ENCODE results near the gene M1AP. TPM values are rescaled to one million over a fixed set of nuclear protein-coding genes. Genes with fewer than 3 reads are reported as not detected.

Gene M1AP
- total RNA-seq, 1 donor from 2014 or later = 0.75 TPM

DNA sequence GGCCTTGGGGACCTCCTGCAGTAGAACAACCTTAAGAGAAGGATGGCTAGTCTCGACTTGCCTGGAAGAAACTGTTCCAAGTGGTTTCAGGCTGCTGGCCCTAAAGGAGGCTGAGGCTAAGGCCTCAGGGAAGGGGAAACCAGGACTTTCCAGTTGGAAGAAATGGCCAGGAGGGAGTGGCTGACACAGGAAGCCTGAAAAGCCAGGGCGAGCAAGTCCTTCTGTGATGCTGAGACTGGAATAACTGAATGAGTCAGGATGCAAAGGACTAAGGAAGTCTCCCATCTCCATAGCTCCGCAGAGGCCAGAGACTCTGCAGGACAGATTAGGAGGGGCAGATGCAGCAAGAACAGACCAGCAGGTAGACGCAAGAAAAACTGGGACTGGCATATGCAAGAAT lies 111.0 kb downstream of the M1AP start:
- Histone ChIP-seq H3K4me2 (no peak overlapping the region), H3K4me3 (no peak overlapping the region), H3K27ac (no peak overlapping the region), H3K9ac (no peak overlapping the region), H4K20me1 (ENCODE audit: low read depth) (no peaks in the 10 kb centered on the region), H3K79me2 (ENCODE audit: low read depth) (no peaks in the 10 kb centered on the region), H3K9me3 (ENCODE audit: low read depth) (no peaks in the 10 kb centered on the region), H3F3A (ENCODE audit: low read depth) (peaks cover 3% of the 10 kb centered on the region), H3K4me1 (no peaks in the 10 kb centered on the region), H3K36me3 (no peaks in the 10 kb centered on the region), H2AFZ (replicated peaks) (no peak overlapping the region), H3K27me3 (no peaks in the 10 kb centered on the region)
- DNase-seq (ENCODE audit: low spot score) = no peak
- H3K27me3 Mint-ChIP-seq (ENCODE audit: insufficient read depth, low read depth) = peaks cover 11% of the 10 kb centered on the region
- H3K4me3 Mint-ChIP-seq = no peak overlapping the region
- peaks cover 1% of the 10 kb centered on the region for H3K4me1 Mint-ChIP-seq
- H3K27ac Mint-ChIP-seq = no peak overlapping the region
- H3K36me3 Mint-ChIP-seq = peaks cover 14% of the 10 kb centered on the region
- no peaks in the 10 kb centered on the region for H3K9me3 Mint-ChIP-seq
- TF ChIP-seq EZH2phosphoT487 (IDR thresholded peaks at IDR 0.05) (no peak), CTCF (IDR thresholded peaks at IDR 0.05) (no peak), EZH2 (IDR thresholded peaks at IDR 0.05) (no peak)

- Histone ChIP-seq H3K27ac (no peak overlapping the region), H3K79me2 (ENCODE audit: low read depth) (peaks cover 4% of the 10 kb centered on the region), H3K4me1 (peaks cover under 1% of the 10 kb centered on the region), H3K36me3 (no peaks in the 10 kb centered on the region), H3K4me2 (no peak overlapping the region), H3F3A (ENCODE audit: low read depth) (peaks cover 9% of the 10 kb centered on the region), H2AFZ (replicated peaks) (no peak overlapping the region), H3K9ac (no peak overlapping the region), H3K4me3 (no peak overlapping the region), H3K27me3 (no peaks in the 10 kb centered on the region), H4K20me1 (ENCODE audit: low read depth) (no peaks in the 10 kb centered on the region), H3K9me3 (ENCODE audit: low read depth) (no peaks in the 10 kb centered on the region)
- Mint-ChIP-seq H3K9me3 (no peaks in the 10 kb centered on the region), H3K4me1 (peaks cover 8% of the 10 kb centered on the region), H3K4me3 (no peak overlapping the region), H3K27me3 (ENCODE audit: insufficient read depth, low read depth) (peaks cover 11% of the 10 kb centered on the region), H3K27ac (no peak overlapping the region), H3K36me3 (peaks cover 16% of the 10 kb centered on the region)
- no peak for DNase-seq (ENCODE audit: low spot score)
- TF ChIP-seq EZH2 (IDR thresholded peaks at IDR 0.05) = no peak
- TF ChIP-seq CTCF (IDR thresholded peaks at IDR 0.05) = no peak
- no peak for TF ChIP-seq EZH2phosphoT487 (IDR thresholded peaks at IDR 0.05)
Measured at GRCh38 chr2:74536166-74536950, 111.8 kb downstream of the M1AP start.

DNA sequence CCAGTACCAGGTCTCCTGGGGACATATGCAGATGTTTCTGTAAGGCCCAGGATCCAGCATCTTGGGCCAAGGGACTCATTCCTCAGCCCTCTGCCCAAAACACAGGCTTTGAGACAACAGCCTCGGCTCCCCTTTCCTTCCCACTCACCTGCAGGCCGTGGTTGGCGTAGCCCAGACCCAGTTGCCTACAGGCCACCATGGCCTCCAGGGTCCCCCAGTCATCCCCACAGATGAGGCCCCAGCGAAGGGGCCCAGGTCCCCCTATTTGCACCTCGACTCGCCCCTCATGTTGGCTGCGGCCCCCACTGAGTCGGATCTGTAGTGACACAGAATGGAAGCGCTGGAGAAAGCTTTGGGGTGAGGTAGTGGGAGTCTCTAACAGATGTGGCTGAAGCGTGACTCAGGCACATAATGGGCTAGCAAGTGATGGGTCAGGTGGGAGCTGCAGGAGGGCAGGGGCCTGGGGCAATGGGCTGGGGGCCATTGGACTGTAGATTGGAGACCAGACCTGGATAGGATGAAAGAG lies 112.6 kb downstream of the M1AP start:
- Histone ChIP-seq H3K9me3 (ENCODE audit: low read depth) (no peaks in the 10 kb centered on the region), H4K20me1 (ENCODE audit: low read depth) (no peaks in the 10 kb centered on the region), H3K4me3 (no peak overlapping the region), H3F3A (ENCODE audit: low read depth) (peaks cover 12% of the 10 kb centered on the region), H3K9ac (no peak overlapping the region), H3K79me2 (ENCODE audit: low read depth) (peaks cover 12% of the 10 kb centered on the region), H2AFZ (replicated peaks) (no peak overlapping the region), H3K36me3 (no peaks in the 10 kb centered on the region), H3K4me2 (no peak overlapping the region), H3K27ac (no peak overlapping the region), H3K4me1 (peaks cover 9% of the 10 kb centered on the region), H3K27me3 (no peaks in the 10 kb centered on the region)
- Mint-ChIP-seq H3K4me3 (no peak overlapping the region), H3K4me1 (peaks cover 16% of the 10 kb centered on the region), H3K36me3 (peaks cover 16% of the 10 kb centered on the region), H3K27ac (no peak overlapping the region), H3K27me3 (ENCODE audit: insufficient read depth, low read depth) (peaks cover 11% of the 10 kb centered on the region), H3K9me3 (no peaks in the 10 kb centered on the region)
- no peak for TF ChIP-seq EZH2phosphoT487 (IDR thresholded peaks at IDR 0.05)
- no peak for TF ChIP-seq EZH2 (IDR thresholded peaks at IDR 0.05)
- TF ChIP-seq CTCF (IDR thresholded peaks at IDR 0.05) = no peak
- DNase-seq (ENCODE audit: low spot score) = no peak

Measured in neural progenitor cell (in vitro differentiated cells).